ENCODE data around the gene URB1. TPM values are rescaled to one million over a fixed set of nuclear protein-coding genes. Genes with fewer than 3 reads are reported as not detected.
A peak's percentile ranks its signal among the peaks of the same experiment; 100 is the strongest.

The URB1 gene
- total and polyA plus RNA-seq, 11 donors: 4.6 to 26.0 (median 11.1) TPM

DNA sequence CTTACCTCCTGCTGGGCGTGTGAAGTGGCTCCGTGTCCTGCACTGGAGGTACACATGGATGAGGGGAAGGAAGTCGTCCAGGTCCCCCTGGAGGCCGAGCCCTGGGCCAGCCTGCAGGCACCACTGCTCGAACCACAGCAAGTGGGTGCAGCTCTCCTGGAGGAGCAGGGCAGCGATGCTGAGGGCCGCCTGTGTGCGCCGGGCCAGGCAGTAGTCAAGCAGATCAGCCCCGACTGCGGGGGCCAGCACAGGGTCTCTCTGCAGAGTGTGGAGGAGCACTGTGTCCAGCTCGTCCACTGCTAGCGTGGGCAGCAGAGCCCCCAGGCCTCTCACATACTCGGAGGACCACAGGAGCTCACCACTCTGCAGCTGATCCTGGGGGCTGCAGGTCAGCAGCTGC, 45.9 kb downstream of the URB1 start:
- H3K4me3 ChIP-seq: no peak overlapping the region
- WGBS, 4 donors: 94 to 96% (median 96%) methylated on average over 12 to 14 of the region's 14 CpGs; no CpG with 5 or more reads in 1 of the 4 donors
- peak in 1 of 4 donors; percentile 17 for ATAC-seq
- intact Hi-C loops (cut with DNase I): no loop called here
- no peaks in the 10 kb centered on the region for H3K4me1 ChIP-seq
- peaks cover 0 to 14% (median 3%) of the 10 kb centered on the region in 12 donors for H3K9me3 ChIP-seq
- H3K27me3 ChIP-seq: no peaks in the 10 kb centered on the region
- TF ChIP-seq, protein P1, sequence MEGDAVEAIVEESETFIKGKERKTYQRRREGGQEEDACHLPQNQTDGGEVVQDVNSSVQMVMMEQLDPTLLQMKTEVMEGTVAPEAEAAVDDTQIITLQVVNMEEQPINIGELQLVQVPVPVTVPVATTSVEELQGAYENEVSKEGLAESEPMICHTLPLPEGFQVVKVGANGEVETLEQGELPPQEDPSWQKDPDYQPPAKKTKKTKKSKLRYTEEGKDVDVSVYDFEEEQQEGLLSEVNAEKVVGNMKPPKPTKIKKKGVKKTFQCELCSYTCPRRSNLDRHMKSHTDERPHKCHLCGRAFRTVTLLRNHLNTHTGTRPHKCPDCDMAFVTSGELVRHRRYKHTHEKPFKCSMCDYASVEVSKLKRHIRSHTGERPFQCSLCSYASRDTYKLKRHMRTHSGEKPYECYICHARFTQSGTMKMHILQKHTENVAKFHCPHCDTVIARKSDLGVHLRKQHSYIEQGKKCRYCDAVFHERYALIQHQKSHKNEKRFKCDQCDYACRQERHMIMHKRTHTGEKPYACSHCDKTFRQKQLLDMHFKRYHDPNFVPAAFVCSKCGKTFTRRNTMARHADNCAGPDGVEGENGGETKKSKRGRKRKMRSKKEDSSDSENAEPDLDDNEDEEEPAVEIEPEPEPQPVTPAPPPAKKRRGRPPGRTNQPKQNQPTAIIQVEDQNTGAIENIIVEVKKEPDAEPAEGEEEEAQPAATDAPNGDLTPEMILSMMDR (IDR thresholded peaks at IDR 0.05): no peak
- no peak for TF ChIP-seq POLR2A (IDR thresholded peaks at IDR 0.05)
- no peak overlapping the region for H3K27ac ChIP-seq
- DNase-seq: no peak
- H3K36me3 ChIP-seq: peaks cover 0 to 100% (median 98%) of the 10 kb centered on the region in 9 donors

DNA sequence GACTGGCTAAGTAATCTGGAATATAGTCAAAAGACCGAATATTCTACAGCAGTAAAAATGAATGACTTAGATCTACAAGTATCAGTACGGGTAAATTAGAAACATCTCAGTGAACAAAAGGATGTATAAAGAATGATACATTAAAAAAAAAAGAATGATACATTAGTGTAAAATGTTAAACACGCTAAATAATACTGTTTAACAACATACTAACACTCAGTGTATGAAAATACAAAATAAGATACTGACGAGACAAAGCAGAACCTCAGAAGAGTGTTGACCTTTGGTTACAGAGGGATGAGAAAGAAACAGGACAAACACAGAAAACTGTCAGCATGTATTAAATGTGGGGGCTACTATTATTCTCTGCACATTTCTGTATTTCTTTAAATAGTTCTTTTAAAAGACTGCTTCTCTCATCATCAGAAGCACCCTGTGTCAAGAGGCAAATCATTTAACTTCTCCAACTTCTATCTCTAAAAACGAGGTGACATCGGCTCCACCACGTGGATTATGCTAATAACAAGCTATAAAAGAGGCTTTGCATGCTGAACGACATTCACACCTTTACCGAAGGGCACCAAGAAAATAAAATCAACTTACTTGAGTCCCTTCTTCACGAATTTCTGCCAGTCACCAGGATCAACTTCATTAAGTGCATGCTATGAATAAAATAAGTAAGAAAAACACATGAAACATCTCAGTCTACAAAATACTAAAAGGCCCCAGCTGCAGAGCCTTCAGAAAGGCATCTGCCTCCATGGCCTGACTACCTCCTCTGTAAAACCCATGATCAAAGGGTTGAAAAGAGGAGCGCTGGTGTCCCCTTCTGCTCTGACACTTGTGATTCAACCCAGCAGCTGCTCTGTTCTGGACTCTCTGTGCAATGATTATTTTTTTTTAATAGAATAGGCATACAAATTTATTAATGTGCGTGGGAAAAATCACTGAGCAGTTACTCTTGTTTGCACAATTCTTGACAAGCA, 51.7 kb downstream of the URB1 start:
- whole genome bisulfite sequencing, 4 donors: 80 to 84% (median 80%) methylated on average over 12 of the region's 12 CpGs
- H3K4me3 ChIP-seq: no peak overlapping the region
- H3K9me3 ChIP-seq: peaks cover 0 to 14% (median 3%) of the 10 kb centered on the region in 12 donors
- H3K27me3 ChIP-seq: no peaks in the 10 kb centered on the region
- ATAC-seq (no peak), DNase-seq (no peak)
- H3K36me3 ChIP-seq: peaks cover 0 to 100% (median 95%) of the 10 kb centered on the region in 9 donors
- no peaks in the 10 kb centered on the region for H3K4me1 ChIP-seq
- TF ChIP-seq, protein P1 (IDR thresholded peaks at IDR 0.05): no peak
- no peak for TF ChIP-seq POLR2A (IDR thresholded peaks at IDR 0.05)
- no peak overlapping the region for H3K27ac ChIP-seq
- intact Hi-C loops (cut with DNase I): no loop called here

DNA sequence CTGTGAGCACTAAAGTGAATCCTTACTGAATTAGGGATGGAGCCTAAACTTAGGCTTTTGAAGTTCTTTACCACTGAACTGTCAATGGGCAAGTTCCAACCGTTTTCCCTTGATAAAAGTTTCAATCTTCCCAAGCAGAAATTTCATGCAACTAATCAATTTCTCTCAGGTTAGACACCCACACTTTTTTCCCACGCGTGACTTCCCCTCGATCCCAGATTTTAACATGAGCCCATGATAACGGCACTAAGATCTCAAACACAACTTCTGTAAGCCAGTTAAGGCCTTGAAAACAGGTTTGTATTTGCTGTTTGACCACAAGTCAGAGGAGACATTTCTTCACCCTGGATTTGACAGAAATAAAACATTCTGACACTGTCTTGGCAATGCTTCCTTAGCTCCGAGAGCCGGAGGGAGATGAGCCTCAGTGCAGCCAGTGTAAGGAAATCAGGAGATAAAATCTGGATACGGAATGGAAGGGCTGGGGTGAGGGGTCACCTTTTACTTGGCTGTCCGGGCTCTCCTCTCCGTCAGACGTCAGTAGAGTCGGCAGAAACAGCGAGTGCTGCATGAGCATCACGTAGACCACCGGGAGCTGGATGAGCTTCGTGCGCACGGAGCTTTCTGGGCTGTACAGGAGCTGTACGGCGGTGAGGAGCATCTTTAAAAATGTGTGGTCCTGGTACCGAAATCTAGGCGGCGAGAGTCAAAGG, 54.4 kb downstream of the URB1 start:
- no peaks in the 10 kb centered on the region for H3K9me3 ChIP-seq
- peaks cover 0 to 100% (median 93%) of the 10 kb centered on the region in 9 donors for H3K36me3 ChIP-seq
- H3K4me3 ChIP-seq: no peak overlapping the region
- WGBS, 4 donors: 94 to 95% (median 95%) methylated on average over 23 of the region's 23 CpGs
- intact Hi-C loops (cut with DNase I): no loop called here
- TF ChIP-seq POLR2A (IDR thresholded peaks at IDR 0.05): no peak
- TF ChIP-seq, protein P1 (IDR thresholded peaks at IDR 0.05): no peak
- ATAC-seq (no peak), DNase-seq (no peak)
- H3K27me3 ChIP-seq: no peaks in the 10 kb centered on the region
- no peaks in the 10 kb centered on the region for H3K4me1 ChIP-seq
- no peak overlapping the region for H3K27ac ChIP-seq

DNA sequence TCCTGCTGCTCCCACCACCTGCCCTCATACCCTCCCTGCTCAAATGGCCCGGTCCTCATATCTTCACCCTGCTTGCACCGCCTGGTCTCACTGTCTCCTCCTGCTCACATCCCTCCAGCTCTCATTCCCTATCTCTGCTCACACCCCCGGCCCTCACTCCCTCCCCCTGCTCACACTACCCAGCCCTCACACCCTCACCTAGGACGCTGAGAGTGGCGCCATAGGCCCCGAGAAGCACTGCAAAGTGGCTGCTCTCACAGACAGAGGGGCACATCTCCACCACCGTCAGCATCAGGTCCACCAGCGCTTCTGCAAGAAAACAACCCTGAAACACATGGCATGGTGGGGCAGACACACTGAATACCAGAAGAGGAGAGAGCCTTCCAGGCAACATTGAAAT, 55.6 kb downstream of the URB1 start:
- intact Hi-C loops (cut with DNase I): no loop called here
- Histone ChIP-seq H3K27ac (no peak overlapping the region), H3K9me3 (peaks cover 0 to 7% (median 0%) of the 10 kb centered on the region in 12 donors)

More for the DNA sequence above, 55.6 kb downstream of the URB1 start:
- DNase-seq (no peak), ATAC-seq (peak in 1 of 4 donors; percentile 21)
- TF ChIP-seq, protein P1 (IDR thresholded peaks at IDR 0.05): no peak
- no peak for TF ChIP-seq POLR2A (IDR thresholded peaks at IDR 0.05)
- Histone ChIP-seq H3K4me3 (no peak overlapping the region), H3K27me3 (no peaks in the 10 kb centered on the region), H3K36me3 (peaks cover 0 to 97% (median 91%) of the 10 kb centered on the region in 9 donors), H3K4me1 (no peaks in the 10 kb centered on the region)
- WGBS, 4 donors: 80 to 83% (median 81%) methylated on average over 8 of the region's 8 CpGs

Measured in heart left ventricle (tissue), 16 donors.